Measurements from ENCODE around the gene COG3. TPM values are rescaled to one million over a fixed set of nuclear protein-coding genes. Genes with fewer than 3 reads are reported as not detected.

Gene COG3
- total and polyA plus RNA-seq, 2 experiments from 2014 or later = 17.1 to 23.9 TPM

GRCh38 chr13:45474584-45475454 is 10.1 kb downstream of the COG3 start:
- H3F3A ChIP-seq (replicated peaks; ENCODE audit: low read depth) = no peaks in the 10 kb centered on the region
- peaks cover 74% of the 10 kb centered on the region for H3K79me2 ChIP-seq (replicated peaks; ENCODE audit: insufficient read depth)
- no peak overlapping the region for H3K4me2 ChIP-seq
- H3K4me1 ChIP-seq (ENCODE audit: insufficient read depth) = 0 out of 2 replicates have a peak, but pooled peaks cover 4% of the 10 kb centered on the region
- no peak overlapping the region for H3K4me3 ChIP-seq
- no peaks in the 10 kb centered on the region for H3K9me2 ChIP-seq (ENCODE audit: insufficient read depth)
- peaks cover 16% of the 10 kb centered on the region for H4K20me1 ChIP-seq (replicated peaks; ENCODE audit: insufficient read depth)
- H3K27ac ChIP-seq (ENCODE audit: low read depth) = no peak overlapping the region
- Mint-ChIP-seq H3K4me1 (peaks cover 3% of the 10 kb centered on the region; the same call in 1 of the 3 replicates), H3K9me3 (no peaks in the 10 kb centered on the region), H3K36me3 (ENCODE audit: low read depth) (peaks cover 13% of the 10 kb centered on the region; the same call in 2 of the 3 replicates), H3K27me3 (ENCODE audit: insufficient read depth, low read depth, poor library complexity) (peaks cover 2% of the 10 kb centered on the region), H3K27ac (no peak overlapping the region), H3K4me3 (no peak overlapping the region)
- DNase-seq (ENCODE audit: low spot score) = no peak
- TF ChIP-seq CREB1 (CRISPR knock-in tag; IDR thresholded peaks at IDR 0.05; ENCODE audit: low read depth) = no peak
- no peak for TF ChIP-seq NANOG (IDR thresholded peaks at IDR 0.05; ENCODE audit: borderline replicate concordance)
- TF ChIP-seq EZH2 (IDR thresholded peaks at IDR 0.05; ENCODE audit: low read depth, unreplicated experiment) = no peak
- TF ChIP-seq, protein P1, sequence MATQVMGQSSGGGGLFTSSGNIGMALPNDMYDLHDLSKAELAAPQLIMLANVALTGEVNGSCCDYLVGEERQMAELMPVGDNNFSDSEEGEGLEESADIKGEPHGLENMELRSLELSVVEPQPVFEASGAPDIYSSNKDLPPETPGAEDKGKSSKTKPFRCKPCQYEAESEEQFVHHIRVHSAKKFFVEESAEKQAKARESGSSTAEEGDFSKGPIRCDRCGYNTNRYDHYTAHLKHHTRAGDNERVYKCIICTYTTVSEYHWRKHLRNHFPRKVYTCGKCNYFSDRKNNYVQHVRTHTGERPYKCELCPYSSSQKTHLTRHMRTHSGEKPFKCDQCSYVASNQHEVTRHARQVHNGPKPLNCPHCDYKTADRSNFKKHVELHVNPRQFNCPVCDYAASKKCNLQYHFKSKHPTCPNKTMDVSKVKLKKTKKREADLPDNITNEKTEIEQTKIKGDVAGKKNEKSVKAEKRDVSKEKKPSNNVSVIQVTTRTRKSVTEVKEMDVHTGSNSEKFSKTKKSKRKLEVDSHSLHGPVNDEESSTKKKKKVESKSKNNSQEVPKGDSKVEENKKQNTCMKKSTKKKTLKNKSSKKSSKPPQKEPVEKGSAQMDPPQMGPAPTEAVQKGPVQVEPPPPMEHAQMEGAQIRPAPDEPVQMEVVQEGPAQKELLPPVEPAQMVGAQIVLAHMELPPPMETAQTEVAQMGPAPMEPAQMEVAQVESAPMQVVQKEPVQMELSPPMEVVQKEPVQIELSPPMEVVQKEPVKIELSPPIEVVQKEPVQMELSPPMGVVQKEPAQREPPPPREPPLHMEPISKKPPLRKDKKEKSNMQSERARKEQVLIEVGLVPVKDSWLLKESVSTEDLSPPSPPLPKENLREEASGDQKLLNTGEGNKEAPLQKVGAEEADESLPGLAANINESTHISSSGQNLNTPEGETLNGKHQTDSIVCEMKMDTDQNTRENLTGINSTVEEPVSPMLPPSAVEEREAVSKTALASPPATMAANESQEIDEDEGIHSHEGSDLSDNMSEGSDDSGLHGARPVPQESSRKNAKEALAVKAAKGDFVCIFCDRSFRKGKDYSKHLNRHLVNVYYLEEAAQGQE (IDR thresholded peaks at IDR 0.05; ENCODE audit: unreplicated experiment) = no peak
- TF ChIP-seq ZNF114 (CRISPR knock-in tag; IDR thresholded peaks at IDR 0.05) = no peak
- TF ChIP-seq STAT1 (IDR thresholded peaks at IDR 0.05; ENCODE audit: unreplicated experiment) = no peak
- TF ChIP-seq ZNF331 (CRISPR knock-in tag; IDR thresholded peaks at IDR 0.05; ENCODE audit: low read depth) = no peak
- TF ChIP-seq ETS1 (IDR thresholded peaks at IDR 0.05) = no peak
- TF ChIP-seq, protein P2, sequence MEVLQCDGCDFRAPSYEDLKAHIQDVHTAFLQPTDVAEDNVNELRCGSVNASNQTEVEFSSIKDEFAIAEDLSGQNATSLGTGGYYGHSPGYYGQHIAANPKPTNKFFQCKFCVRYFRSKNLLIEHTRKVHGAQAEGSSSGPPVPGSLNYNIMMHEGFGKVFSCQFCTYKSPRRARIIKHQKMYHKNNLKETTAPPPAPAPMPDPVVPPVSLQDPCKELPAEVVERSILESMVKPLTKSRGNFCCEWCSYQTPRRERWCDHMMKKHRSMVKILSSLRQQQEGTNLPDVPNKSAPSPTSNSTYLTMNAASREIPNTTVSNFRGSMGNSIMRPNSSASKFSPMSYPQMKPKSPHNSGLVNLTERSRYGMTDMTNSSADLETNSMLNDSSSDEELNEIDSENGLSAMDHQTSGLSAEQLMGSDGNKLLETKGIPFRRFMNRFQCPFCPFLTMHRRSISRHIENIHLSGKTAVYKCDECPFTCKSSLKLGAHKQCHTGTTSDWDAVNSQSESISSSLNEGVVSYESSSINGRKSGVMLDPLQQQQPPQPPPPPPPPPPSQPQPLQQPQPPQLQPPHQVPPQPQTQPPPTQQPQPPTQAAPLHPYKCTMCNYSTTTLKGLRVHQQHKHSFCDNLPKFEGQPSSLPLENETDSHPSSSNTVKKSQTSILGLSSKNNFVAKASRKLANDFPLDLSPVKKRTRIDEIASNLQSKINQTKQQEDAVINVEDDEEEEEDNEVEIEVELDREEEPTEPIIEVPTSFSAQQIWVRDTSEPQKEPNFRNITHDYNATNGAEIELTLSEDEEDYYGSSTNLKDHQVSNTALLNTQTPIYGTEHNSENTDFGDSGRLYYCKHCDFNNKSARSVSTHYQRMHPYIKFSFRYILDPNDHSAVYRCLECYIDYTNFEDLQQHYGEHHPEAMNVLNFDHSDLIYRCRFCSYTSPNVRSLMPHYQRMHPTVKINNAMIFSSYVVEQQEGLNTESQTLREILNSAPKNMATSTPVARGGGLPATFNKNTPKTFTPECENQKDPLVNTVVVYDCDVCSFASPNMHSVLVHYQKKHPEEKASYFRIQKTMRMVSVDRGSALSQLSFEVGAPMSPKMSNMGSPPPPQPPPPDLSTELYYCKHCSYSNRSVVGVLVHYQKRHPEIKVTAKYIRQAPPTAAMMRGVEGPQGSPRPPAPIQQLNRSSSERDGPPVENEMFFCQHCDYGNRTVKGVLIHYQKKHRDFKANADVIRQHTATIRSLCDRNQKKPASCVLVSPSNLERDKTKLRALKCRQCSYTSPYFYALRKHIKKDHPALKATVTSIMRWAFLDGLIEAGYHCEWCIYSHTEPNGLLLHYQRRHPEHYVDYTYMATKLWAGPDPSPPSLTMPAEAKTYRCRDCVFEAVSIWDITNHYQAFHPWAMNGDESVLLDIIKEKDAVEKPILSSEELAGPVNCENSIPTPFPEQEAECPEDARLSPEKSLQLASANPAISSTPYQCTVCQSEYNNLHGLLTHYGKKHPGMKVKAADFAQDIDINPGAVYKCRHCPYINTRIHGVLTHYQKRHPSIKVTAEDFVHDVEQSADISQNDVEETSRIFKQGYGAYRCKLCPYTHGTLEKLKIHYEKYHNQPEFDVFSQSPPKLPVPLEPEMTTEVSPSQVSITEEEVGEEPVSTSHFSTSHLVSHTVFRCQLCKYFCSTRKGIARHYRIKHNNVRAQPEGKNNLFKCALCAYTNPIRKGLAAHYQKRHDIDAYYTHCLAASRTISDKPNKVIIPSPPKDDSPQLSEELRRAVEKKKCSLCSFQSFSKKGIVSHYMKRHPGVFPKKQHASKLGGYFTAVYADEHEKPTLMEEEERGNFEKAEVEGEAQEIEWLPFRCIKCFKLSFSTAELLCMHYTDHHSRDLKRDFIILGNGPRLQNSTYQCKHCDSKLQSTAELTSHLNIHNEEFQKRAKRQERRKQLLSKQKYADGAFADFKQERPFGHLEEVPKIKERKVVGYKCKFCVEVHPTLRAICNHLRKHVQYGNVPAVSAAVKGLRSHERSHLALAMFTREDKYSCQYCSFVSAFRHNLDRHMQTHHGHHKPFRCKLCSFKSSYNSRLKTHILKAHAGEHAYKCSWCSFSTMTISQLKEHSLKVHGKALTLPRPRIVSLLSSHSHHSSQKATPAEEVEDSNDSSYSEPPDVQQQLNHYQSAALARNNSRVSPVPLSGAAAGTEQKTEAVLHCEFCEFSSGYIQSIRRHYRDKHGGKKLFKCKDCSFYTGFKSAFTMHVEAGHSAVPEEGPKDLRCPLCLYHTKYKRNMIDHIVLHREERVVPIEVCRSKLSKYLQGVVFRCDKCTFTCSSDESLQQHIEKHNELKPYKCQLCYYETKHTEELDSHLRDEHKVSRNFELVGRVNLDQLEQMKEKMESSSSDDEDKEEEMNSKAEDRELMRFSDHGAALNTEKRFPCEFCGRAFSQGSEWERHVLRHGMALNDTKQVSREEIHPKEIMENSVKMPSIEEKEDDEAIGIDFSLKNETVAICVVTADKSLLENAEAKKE (CRISPR knock-in tag; IDR thresholded peaks at IDR 0.05) = no peak
- no peak for TF ChIP-seq EZH2phosphoT487 (IDR thresholded peaks at IDR 0.05; ENCODE audit: unreplicated experiment)
- TF ChIP-seq JUNB (IDR thresholded peaks at IDR 0.05; ENCODE audit: unreplicated experiment) = no peak
- TF ChIP-seq POLR2AphosphoS5 (IDR thresholded peaks at IDR 0.05; ENCODE audit: low read depth) = no peak
- TF ChIP-seq, protein P3, sequence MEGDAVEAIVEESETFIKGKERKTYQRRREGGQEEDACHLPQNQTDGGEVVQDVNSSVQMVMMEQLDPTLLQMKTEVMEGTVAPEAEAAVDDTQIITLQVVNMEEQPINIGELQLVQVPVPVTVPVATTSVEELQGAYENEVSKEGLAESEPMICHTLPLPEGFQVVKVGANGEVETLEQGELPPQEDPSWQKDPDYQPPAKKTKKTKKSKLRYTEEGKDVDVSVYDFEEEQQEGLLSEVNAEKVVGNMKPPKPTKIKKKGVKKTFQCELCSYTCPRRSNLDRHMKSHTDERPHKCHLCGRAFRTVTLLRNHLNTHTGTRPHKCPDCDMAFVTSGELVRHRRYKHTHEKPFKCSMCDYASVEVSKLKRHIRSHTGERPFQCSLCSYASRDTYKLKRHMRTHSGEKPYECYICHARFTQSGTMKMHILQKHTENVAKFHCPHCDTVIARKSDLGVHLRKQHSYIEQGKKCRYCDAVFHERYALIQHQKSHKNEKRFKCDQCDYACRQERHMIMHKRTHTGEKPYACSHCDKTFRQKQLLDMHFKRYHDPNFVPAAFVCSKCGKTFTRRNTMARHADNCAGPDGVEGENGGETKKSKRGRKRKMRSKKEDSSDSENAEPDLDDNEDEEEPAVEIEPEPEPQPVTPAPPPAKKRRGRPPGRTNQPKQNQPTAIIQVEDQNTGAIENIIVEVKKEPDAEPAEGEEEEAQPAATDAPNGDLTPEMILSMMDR (conservative IDR thresholded peaks at IDR 0.05; ENCODE audit: low read depth in 2 of 2) = no peak
- no peak for ATAC-seq
- no peaks in the 10 kb centered on the region; the same call in 1 of the 2 replicates for H3K36me3 ChIP-seq (ENCODE audit: insufficient read depth)
- H2AFZ ChIP-seq = no peak overlapping the region
- H3K27me3 ChIP-seq (ENCODE audit: insufficient read depth) = no peaks in the 10 kb centered on the region

Measured in GM23338 (cell line).